Measurements from ENCODE around the gene TRIM9.

The TRIM9 gene

DNA sequence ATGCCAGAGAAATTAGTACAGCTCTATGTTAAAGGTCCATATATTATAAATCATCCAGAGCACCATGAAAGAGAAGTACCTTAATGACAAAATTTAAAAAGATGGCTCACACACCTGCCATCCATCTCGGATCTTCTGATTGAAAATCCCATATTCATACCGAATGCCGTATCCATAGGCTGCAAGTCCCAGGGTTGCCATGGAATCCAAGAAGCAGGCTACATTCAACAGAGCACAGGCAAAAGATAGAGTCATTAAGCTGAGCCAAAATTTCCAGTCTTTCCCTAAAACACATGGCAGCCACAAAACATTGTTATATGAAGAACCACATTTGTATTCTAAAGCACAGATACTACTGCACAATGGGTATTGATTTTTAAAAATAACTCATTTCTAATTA lies 163.3 kb downstream of the TRIM9 start:
- no peak overlapping the region for H3K4me3 ChIP-seq (ENCODE audit: low read depth, low read length)
- TF ChIP-seq, protein P1, sequence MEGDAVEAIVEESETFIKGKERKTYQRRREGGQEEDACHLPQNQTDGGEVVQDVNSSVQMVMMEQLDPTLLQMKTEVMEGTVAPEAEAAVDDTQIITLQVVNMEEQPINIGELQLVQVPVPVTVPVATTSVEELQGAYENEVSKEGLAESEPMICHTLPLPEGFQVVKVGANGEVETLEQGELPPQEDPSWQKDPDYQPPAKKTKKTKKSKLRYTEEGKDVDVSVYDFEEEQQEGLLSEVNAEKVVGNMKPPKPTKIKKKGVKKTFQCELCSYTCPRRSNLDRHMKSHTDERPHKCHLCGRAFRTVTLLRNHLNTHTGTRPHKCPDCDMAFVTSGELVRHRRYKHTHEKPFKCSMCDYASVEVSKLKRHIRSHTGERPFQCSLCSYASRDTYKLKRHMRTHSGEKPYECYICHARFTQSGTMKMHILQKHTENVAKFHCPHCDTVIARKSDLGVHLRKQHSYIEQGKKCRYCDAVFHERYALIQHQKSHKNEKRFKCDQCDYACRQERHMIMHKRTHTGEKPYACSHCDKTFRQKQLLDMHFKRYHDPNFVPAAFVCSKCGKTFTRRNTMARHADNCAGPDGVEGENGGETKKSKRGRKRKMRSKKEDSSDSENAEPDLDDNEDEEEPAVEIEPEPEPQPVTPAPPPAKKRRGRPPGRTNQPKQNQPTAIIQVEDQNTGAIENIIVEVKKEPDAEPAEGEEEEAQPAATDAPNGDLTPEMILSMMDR (IDR thresholded peaks at IDR 0.05; ENCODE audit: low read depth, low read length) = no peak

DNA sequence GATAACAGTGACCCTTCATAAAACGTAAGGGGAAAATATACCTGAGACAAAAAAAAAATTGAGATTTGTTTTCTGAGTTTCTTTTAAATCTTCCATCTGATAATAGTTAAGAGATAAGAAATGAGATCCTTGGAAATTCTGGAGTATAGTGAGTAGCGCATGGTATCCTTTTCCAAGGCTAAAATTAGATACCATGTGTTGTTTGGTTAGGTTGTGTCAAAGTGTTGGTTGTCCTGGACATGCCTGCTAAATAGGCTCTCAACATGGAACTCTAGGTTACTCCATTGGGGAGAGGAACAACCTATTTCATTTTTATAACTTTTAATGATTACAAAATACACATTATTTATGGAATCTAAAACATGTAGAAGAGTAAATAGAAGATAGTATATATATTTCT lies 165.4 kb downstream of the TRIM9 start:
- no peak overlapping the region for H3K4me3 ChIP-seq (ENCODE audit: low read depth, low read length)
- TF ChIP-seq, protein P1 (IDR thresholded peaks at IDR 0.05; ENCODE audit: low read depth, low read length) = no peak

DNA sequence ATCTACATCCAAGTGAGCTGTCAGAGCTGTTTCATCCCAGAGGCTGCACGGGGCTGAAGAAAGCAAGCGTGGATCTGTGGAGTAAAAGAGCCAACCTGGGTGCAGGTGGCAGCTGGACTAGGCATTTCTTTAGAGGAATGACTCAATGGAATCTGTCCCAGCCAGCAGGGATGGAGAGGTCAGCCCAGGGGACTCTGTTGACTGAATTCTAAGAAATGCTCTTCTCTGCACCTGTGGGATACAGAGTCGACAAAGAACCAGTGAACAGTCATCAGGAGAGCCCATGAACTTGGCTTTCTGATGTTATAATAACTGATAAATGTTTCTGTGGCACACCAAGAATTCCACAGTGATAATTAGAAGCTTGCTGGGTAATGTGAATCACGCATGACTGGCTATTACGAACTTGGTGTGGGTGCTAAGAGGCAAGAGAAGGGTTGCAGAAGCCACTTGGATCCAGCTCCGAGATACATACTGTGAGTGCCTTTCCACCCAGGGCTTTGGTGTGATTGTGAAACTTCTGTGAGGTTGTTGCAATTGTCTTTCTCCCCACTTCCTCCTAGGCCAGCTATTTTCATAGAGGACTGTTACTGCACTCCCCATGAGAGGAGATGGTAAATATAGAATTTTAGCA lies 166.8 kb downstream of the TRIM9 start:
- TF ChIP-seq, protein P1 (IDR thresholded peaks at IDR 0.05; ENCODE audit: low read depth, low read length) = no peak
- H3K4me3 ChIP-seq (ENCODE audit: low read depth, low read length) = no peak overlapping the region

DNA sequence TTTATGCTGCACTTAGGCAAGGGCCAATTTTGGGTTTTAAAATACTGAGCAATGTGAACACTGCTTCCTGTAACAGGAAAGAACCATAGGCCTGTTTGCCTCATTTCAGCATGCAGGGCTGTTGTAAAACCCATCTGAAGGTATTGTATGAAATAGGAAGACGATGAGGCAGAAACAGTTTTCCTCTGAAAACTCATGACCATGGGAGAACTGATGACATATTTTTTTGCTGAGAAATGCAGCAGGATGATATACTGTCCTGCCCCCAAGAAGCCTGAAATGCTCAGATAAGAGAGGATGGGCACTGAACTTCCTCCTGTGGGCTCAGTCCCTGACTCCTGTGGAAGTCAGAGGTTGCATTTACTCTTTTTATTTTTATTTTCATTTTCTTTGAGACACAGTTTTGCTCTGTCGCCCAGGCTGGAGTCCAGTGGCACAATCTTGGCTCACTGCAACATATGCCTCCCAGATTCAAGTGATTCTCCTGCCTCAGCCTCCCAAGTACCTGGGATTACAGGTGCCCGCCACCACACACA lies 168.0 kb downstream of the TRIM9 start:
- TF ChIP-seq, protein P1 (IDR thresholded peaks at IDR 0.05; ENCODE audit: low read depth, low read length) = no peak
- no peak overlapping the region for H3K4me3 ChIP-seq (ENCODE audit: low read depth, low read length)

Measured in WI38 (cell line).